GM12878 (cell line): ENCODE data around the gene CASP8. TPM values are rescaled to one million over a fixed set of nuclear protein-coding genes. Genes with fewer than 3 reads are reported as not detected.

Experiments used
- ATAC-seq: fragments of 200-7000 bp; cut with Tn5 transposase; 3 replicates; pipeline ENCODE4 v1.9.1; 2020; ENCODE audit warnings: mild to moderate bottlenecking, moderate library complexity
- BruUV-seq: library from RNA; stranded (reverse); fragments of 400-500 nt; replicated peaks from 2 replicates; lab custom pipeline; 2021; lab: Mats Ljungman, UMichigan
- CTCF ChIA-PET: fragments of 300-600 bp; sonication (Branson Sonifier 250); formaldehyde crosslinking; extraction: SDS; loops from one replicate; lab custom pipeline; 2021; ENCODE audit warnings: inconsistent platforms; lab: Yijun Ruan, JAX
- POLR2A ChIA-PET: fragments of 350-600 bp; formaldehyde crosslinking; extraction: SDS; loops from one replicate; lab custom pipeline; 2021; ENCODE audit warnings: inconsistent platforms; lab: Charles Lee
- RAD21 ChIA-PET: fragments of 300-600 bp; sonication (Branson Sonifier 250); formaldehyde crosslinking; loops from one replicate; lab custom pipeline; 2023; ENCODE audit warnings: antibody characterized with exemption; ENCODE audit not compliant: unreplicated experiment; lab: Charles Lee
- SMC1A ChIA-PET: fragments of 300-600 bp; sonication (Branson Sonifier 250); formaldehyde crosslinking; loops from one replicate; lab custom pipeline; 2023; ENCODE audit not compliant: unreplicated experiment, uncharacterized antibody; lab: Charles Lee
- DNase-seq: peaks from one replicate; pipeline ENCODE4 v3.0.0-alpha.2; 2011; ENCODE audit warnings: low read depth, low spot score
- FAIRE-seq: peaks from 3 replicates; lab custom pipeline; 2011; peaks lifted over from hg19 to GRCh38; lab: Jason Lieb, UNC
- H2AFZ ChIP-seq: 2 replicates; pipeline ENCODE4 v1.6.0; 2011; ENCODE audit warnings: low read depth, low read length, control low read depth; ENCODE audit not compliant: control insufficient read depth
- H3K27ac ChIP-seq: 2 replicates; pipeline ENCODE4 v1.5.1; 2011; ENCODE audit warnings: control low read depth; ENCODE audit not compliant: control insufficient read depth, insufficient read depth
- H3K27me3 ChIP-seq, 2 experiments: replicated peaks in 1 of 2; 2 replicates each; pipeline versions ENCODE4 v1.6.0 to v1.6.1; 2011; ENCODE audit warnings: low read length in 1 of 2; ENCODE audit not compliant: control insufficient read depth in 2 of 2, insufficient read depth in 2 of 2
- H3K36me3 ChIP-seq, 2 experiments: 2 replicates each; pipeline ENCODE4 v1.5.1; 2011; ENCODE audit warnings: low read length in 1 of 2; ENCODE audit not compliant: control insufficient read depth in 2 of 2, insufficient read depth in 2 of 2
- H3K4me1 ChIP-seq: 2 replicates; pipeline ENCODE4 v1.6.1; 2011; ENCODE audit warnings: mild to moderate bottlenecking, low read length, moderate library complexity, mixed read lengths; ENCODE audit not compliant: control insufficient read depth, insufficient read depth
- H3K4me2 ChIP-seq: 2 replicates; pipeline ENCODE4 v1.6.0; 2011; ENCODE audit warnings: control low read depth; ENCODE audit not compliant: control insufficient read depth, insufficient read depth
- H3K4me3 ChIP-seq: fragments of 200-600 bp; sonication (generic); 2 replicates; pipeline ENCODE4 v1.5.1; 2016
- H3K79me2 ChIP-seq: 2 replicates; pipeline ENCODE4 v1.6.0; 2011; ENCODE audit warnings: low read length; ENCODE audit not compliant: control insufficient read depth, insufficient read depth
- H3K9ac ChIP-seq: 2 replicates; pipeline ENCODE4 v1.8.0; 2011; ENCODE audit warnings: low read length, control low read depth, mixed read lengths; ENCODE audit not compliant: control insufficient read depth, insufficient read depth
- H3K9me3 ChIP-seq: replicated peaks from 3 replicates; pipeline ENCODE4 v1.5.1; 2011; ENCODE audit warnings: mild to moderate bottlenecking, low read length; ENCODE audit not compliant: control insufficient read depth, insufficient read depth
- H4K20me1 ChIP-seq: 2 replicates; pipeline ENCODE4 v1.6.0; 2011; ENCODE audit not compliant: control insufficient read depth, insufficient read depth
- DPF2 ChIP-seq: fragments of 450-650 bp; IDR thresholded peaks from 2 replicates; pipeline ENCODE4 v1.6.1; 2017; ENCODE audit warnings: mild to moderate bottlenecking
- E2F4 ChIP-seq: IDR thresholded peaks from 2 replicates; pipeline ENCODE4 v1.6.1; 2012; ENCODE audit warnings: low read depth, low read length, improper control_type of control experiment
- ETV6 ChIP-seq, 2 experiments: fragments of 450-650 bp in 1 of 2; IDR thresholded peaks in 1 of 2; conservative IDR thresholded peaks in 1 of 2; 2 replicates each; pipeline ENCODE4 v1.6.1; 2014; ENCODE audit warnings: antibody characterized with exemption in 1 of 2, borderline replicate concordance in 1 of 2, low read depth in 1 of 2, mild to moderate bottlenecking in 1 of 2, moderate library complexity in 1 of 2
- FOXK2 ChIP-seq: fragments of 450-650 bp; IDR thresholded peaks from 2 replicates; pipeline ENCODE4 v1.6.1; 2017; ENCODE audit warnings: mild to moderate bottlenecking, moderate library complexity
- KLF5 ChIP-seq: fragments of 450-650 bp; IDR thresholded peaks from 2 replicates; pipeline ENCODE4 v1.6.1; 2014; ENCODE audit warnings: mild to moderate bottlenecking; ENCODE audit not compliant: partially characterized antibody
- NBN ChIP-seq: fragments of 450-650 bp; IDR thresholded peaks from 2 replicates; pipeline ENCODE4 v1.6.1; 2016
- NKRF ChIP-seq: fragments of 450-650 bp; conservative IDR thresholded peaks from 2 replicates; pipeline ENCODE4 v1.6.1; 2017; ENCODE audit warnings: mild to moderate bottlenecking, moderate library complexity
- POLR2A ChIP-seq: IDR thresholded peaks from 2 replicates; pipeline ENCODE4 v1.6.1; 2011; ENCODE audit warnings: low read depth, mild to moderate bottlenecking, low read length
- POLR2AphosphoS5 ChIP-seq: IDR thresholded peaks from 2 replicates; pipeline ENCODE4 v1.6.1; 2011; ENCODE audit warnings: mild to moderate bottlenecking, low read length, inconsistent platforms
- RUNX3 ChIP-seq: IDR thresholded peaks from 2 replicates; pipeline ENCODE4 v1.6.1; 2012; ENCODE audit warnings: low read length, inconsistent platforms
- YBX1 ChIP-seq: fragments of 450-650 bp; IDR thresholded peaks from 2 replicates; pipeline ENCODE4 v1.6.1; 2016; ENCODE audit warnings: antibody characterized with exemption
- ZBTB11 ChIP-seq: fragments of 450-650 bp; formaldehyde crosslinking; IDR thresholded peaks from 2 replicates; pipeline ENCODE4 v1.5.0; 2022; ENCODE audit warnings: mild to moderate bottlenecking, missing genetic modification characterization
- ZBTB33 ChIP-seq: fragments of 450-650 bp; IDR thresholded peaks from 2 replicates; pipeline ENCODE4 v1.6.1; 2017; ENCODE audit warnings: mild to moderate bottlenecking
- WGBS: methylation state at CpG from one replicate; pipeline ENCODE4 v1.1.6; 2016; ENCODE audit warnings: low lambda C conversion rate; ENCODE audit not compliant: insufficient replicate concordance, insufficient coverage; ENCODE audit errors: missing lambda C conversion rate; 5-methylcytosine and 5-hydroxymethylcytosine counted together
- in situ Hi-C: fragments of 300-500 bp; cut with MboI; formaldehyde crosslinking; loops from 9 replicates; pipeline ENCODE4 v1.14.3; 2018; ENCODE audit warnings: mixed read lengths
- intact Hi-C: fragments of 100-400 bp; cut with micrococcal nuclease; formaldehyde crosslinking; loops from one replicate; pipeline ENCODE4 v1.14.2; 2022; ENCODE audit not compliant: unreplicated experiment
- polyA plus RNA-seq, 11 experiments: library from polyadenylated mRNA; depleted of rRNA in 4 of 11; unstranded in 6 of 11; stranded (reverse) in 5 of 11; fragments of >200 nt; fragmentation: Nextera tagmentation in 4 of 11; fragmentation: Illumina TruSeq in 1 of 11; extraction: Ambion mirVana in 4 of 11; extraction: Trizol in 1 of 11; gene quantifications; 1 replicate in 1 of 11; 2 replicates in 10 of 11; pipeline versions ENCODE4 v1.2.1 to v1.2.3, GENCODE V29; 2011 to 2016; ENCODE audit warnings: inconsistent platforms in 2 of 11, missing spikeins in 2 of 11, low read depth in 1 of 11
- total RNA-seq, 4 experiments: library from RNA; depleted of rRNA in 3 of 4; stranded (reverse); fragments of >200 nt in 3 of 4; fragmentation: Illumina TruSeq in 1 of 4; extraction: Trizol in 1 of 4; gene quantifications; 2 replicates each; pipeline versions ENCODE4 v1.2.1 to v1.2.3, GENCODE V29; 2013 to 2021

Gene CASP8
- total and polyA plus RNA-seq, 10 of the 15 experiments (the other 5 are each of a cell fraction or from before 2014, with no cell fraction given): 18.6 to 54.1 (median 39.9) TPM

GRCh38 chr2:201260302-201260800, at the start of gene CASP8 (continued):
- TF ChIP-seq POLR2A: peak; percentile 65; the same call in 1 of the 2 replicates
- no peak for TF ChIP-seq FOXK2
- TF ChIP-seq RUNX3: peak; percentile 37; the same call in 1 of the 2 replicates
- TF ChIP-seq ETV6 (conservative IDR thresholded peaks at IDR 0.05 in 1 of 2, IDR thresholded peaks at IDR 0.05 in 1 of 2; ENCODE audit: borderline replicate concordance in 1 of 2, low read depth in 1 of 2): peak in 1 of 2 experiments; percentile 99; a peak in 2 of 4 replicates
- TF ChIP-seq POLR2AphosphoS5: peak; percentile 49; the same call in 1 of the 2 replicates

- 94% methylated on average over 4 of the region's 4 CpGs for WGBS
- no peaks in the 10 kb centered on the region for H3K79me2 ChIP-seq
- no TSS peak for BruUV-seq
- DNase-seq (no peak), ATAC-seq (no peak), FAIRE-seq (no peak)
- H3K4me2 ChIP-seq: no peak overlapping the region
- no peaks in the 10 kb centered on the region for H4K20me1 ChIP-seq
- H3K4me3 ChIP-seq: no peak overlapping the region
- CTCF ChIA-PET: interaction anchor here (5.2 kb wide), 1 partner anchor 17 kb away, joined by 17 read pairs; no protein-coding TSS in a partner anchor
- in situ Hi-C loops: no loop called here
- intact Hi-C loops: no loop called here
- SMC1A ChIA-PET: no interaction called here
- no peaks in the 10 kb centered on the region; the same call in 1 of the 2 replicates for H3K4me1 ChIP-seq
- RAD21 ChIA-PET: interaction anchor here (1.9 kb wide), 1 partner anchor 34 kb away, joined by 4 read pairs; no protein-coding TSS in a partner anchor
- no peak overlapping the region for H2AFZ ChIP-seq
- no peaks in the 10 kb centered on the region for H3K9me3 ChIP-seq
- H3K36me3 ChIP-seq: no peaks in the 10 kb centered on the region; a peak in 1 of 4 replicates
- H3K9ac ChIP-seq: no peak overlapping the region
- H3K27me3 ChIP-seq: no peaks in the 10 kb centered on the region
- POLR2A ChIA-PET: no interaction called here
- no peak overlapping the region for H3K27ac ChIP-seq
- no peak for TF ChIP-seq ZBTB33
- no peak for TF ChIP-seq ZBTB11 (CRISPR knock-in tag)
- TF ChIP-seq YBX1: no peak
- TF ChIP-seq KLF5: no peak
- TF ChIP-seq DPF2: no peak
- no peak for TF ChIP-seq E2F4
- TF ChIP-seq NBN: no peak
- no peak for TF ChIP-seq NKRF
Measured at GRCh38 chr2:201215963-201216362, 44.4 kb upstream of the CASP8 start.
